Mammary epithelial cell (primary cell): ENCODE results near the gene NHLRC4.

Experiments
- CTCF ChIP-seq, 2 donors: IDR thresholded peaks in 1 of 2; conservative IDR thresholded peaks in 1 of 2; 2 replicates each; pipeline ENCODE4 v1.5.1; 2011 to 2012; ENCODE audit warnings: inconsistent platforms in 2 of 2, low read length in 2 of 2, mild to moderate bottlenecking in 2 of 2, control low read depth in 1 of 2, low read depth in 1 of 2; ENCODE audit not compliant: insufficient read depth in 1 of 2; ENCODE audit errors: extremely low read depth in 1 of 2
- EZH2 ChIP-seq: IDR thresholded peaks from 2 replicates; pipeline ENCODE4 v1.6.1; 2012; ENCODE audit warnings: low read length, inconsistent platforms, borderline replicate concordance

- TF ChIP-seq CTCF (conservative IDR thresholded peaks at IDR 0.05 in 1 of 2, IDR thresholded peaks at IDR 0.05 in 1 of 2; ENCODE audit: extremely low read depth in 1 of 2, insufficient read depth in 1 of 2, low read depth in 1 of 2, low read length in 2 of 2) (peak in 1 of 2 donors; percentile 6), EZH2 (no peak)
Observed at GRCh38 chr16:585351-585750, 18.5 kb downstream of the NHLRC4 start.
